ENCODE data around the gene TTC39B.

- TF ChIP-seq CTCF (IDR thresholded peaks at IDR 0.05) (no peak), POLR2AphosphoS5 (IDR thresholded peaks at IDR 0.05) (no peak), POLR2A (IDR thresholded peaks at IDR 0.05) (no peak)
Observed at GRCh38 chr9:15311607-15312006, 4.6 kb upstream of the TTC39B start.
